Loucy (cell line): ENCODE measurements around the gene MPIG6B.

Source experiments
- H2AFZ ChIP-seq: fragments of 200-600 bp; sonication (generic); 2 replicates; pipeline ENCODE4 v1.6.0; 2016; ENCODE audit warnings: antibody characterized with exemption, mild to moderate bottlenecking, low read length, moderate library complexity
- H3F3A ChIP-seq: fragments of 200-600 bp; 2 replicates; pipeline ENCODE4 v1.6.0; 2016; ENCODE audit warnings: antibody characterized with exemption, low read depth, mild to moderate bottlenecking
- H3K27me3 ChIP-seq: fragments of 200-600 bp; sonication (generic); 2 replicates; pipeline ENCODE4 v1.6.1; 2014; ENCODE audit warnings: low read length, mild to moderate bottlenecking; ENCODE audit not compliant: insufficient read depth, poor library complexity, severe bottlenecking
- H3K36me3 ChIP-seq: fragments of 200-600 bp; sonication (generic); 2 replicates; pipeline ENCODE4 v1.6.1; 2016; ENCODE audit warnings: low read length; ENCODE audit not compliant: insufficient read depth
- H3K4me1 ChIP-seq: fragments of 200-600 bp; sonication (generic); 2 replicates; pipeline ENCODE4 v1.5.1; 2014; ENCODE audit warnings: low read length, mild to moderate bottlenecking; ENCODE audit not compliant: insufficient read depth, poor library complexity, severe bottlenecking
- H3K4me2 ChIP-seq: fragments of 200-600 bp; sonication (generic); 2 replicates; pipeline ENCODE4 v1.6.0; 2014; ENCODE audit warnings: antibody characterized with exemption, low read length, low read depth, mild to moderate bottlenecking; ENCODE audit not compliant: poor library complexity, severe bottlenecking
- H3K4me3 ChIP-seq: fragments of 200-600 bp; sonication (generic); 2 replicates; pipeline ENCODE4 v1.5.1; 2014; ENCODE audit warnings: low read length, mild to moderate bottlenecking, mixed read lengths; ENCODE audit not compliant: poor library complexity, severe bottlenecking
- H3K79me2 ChIP-seq: fragments of 200-600 bp; sonication (generic); 2 replicates; pipeline ENCODE4 v1.6.1; 2014; ENCODE audit warnings: low read length; ENCODE audit not compliant: insufficient read depth
- H3K9ac ChIP-seq: fragments of 200-600 bp; sonication (generic); 2 replicates; pipeline ENCODE4 v1.6.0; 2014; ENCODE audit warnings: mild to moderate bottlenecking, low read depth, low read length, moderate library complexity; ENCODE audit not compliant: poor library complexity, severe bottlenecking
- H3K9me2 ChIP-seq: fragments of 200-600 bp; sonication (generic); replicated peaks from 2 replicates; pipeline ENCODE4 v1.6.1; 2016; ENCODE audit warnings: low read depth, low read length, mixed read lengths
- H3K9me3 ChIP-seq: fragments of 200-600 bp; sonication (generic); 2 replicates; pipeline ENCODE4 v1.6.1; 2014; ENCODE audit warnings: mild to moderate bottlenecking, antibody characterized with exemption, low read length, low read depth; ENCODE audit not compliant: insufficient read depth
- H4K20me1 ChIP-seq: fragments of 200-600 bp; sonication (generic); 2 replicates; pipeline ENCODE4 v1.6.0; 2014; ENCODE audit warnings: antibody characterized with exemption, low read length, mild to moderate bottlenecking; ENCODE audit not compliant: insufficient read depth, poor library complexity, severe bottlenecking
- EZH2phosphoT487 ChIP-seq: fragments of 200-600 bp; IDR thresholded peaks from 2 replicates; pipeline ENCODE4 v1.6.1; 2018; ENCODE audit warnings: antibody characterized with exemption, mild to moderate bottlenecking, moderate library complexity, borderline replicate concordance
- TF ChIP-seq, protein P1 (sequence below): fragments of 200-600 bp; sonication (generic); conservative IDR thresholded peaks from 2 replicates; pipeline ENCODE4 v1.5.1; 2014; ENCODE audit warnings: mild to moderate bottlenecking, antibody characterized with exemption, low read length

MPIG6B gene

DNA sequence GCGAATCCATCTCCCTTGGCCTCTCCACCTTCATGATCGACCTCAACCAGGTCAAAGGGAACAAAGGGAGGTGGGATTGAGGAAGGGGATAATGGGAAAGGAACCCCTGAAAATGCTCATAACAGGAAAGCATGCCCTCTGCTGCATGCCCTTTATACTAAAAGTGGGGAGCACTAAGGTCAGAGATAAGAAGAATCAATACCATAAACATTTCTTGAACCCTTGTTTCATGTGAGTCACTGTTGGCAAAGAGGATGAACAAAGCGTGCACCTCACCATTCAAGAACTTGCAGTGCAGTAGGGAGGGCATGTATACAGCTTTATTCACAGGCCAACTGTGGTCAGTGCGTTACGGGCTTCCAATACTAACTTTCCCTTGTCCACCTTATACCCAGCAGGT is 37.6 kb downstream of the MPIG6B start:
- Histone ChIP-seq H3K79me2 (no peaks in the 10 kb centered on the region), H3K9ac (no peak overlapping the region), H3F3A (no peaks in the 10 kb centered on the region), H3K4me3 (no peak overlapping the region), H3K27me3 (no peaks in the 10 kb centered on the region), H3K36me3 (no peaks in the 10 kb centered on the region; the same call in 1 of the 2 replicates), H3K9me3 (no peaks in the 10 kb centered on the region), H4K20me1 (no peaks in the 10 kb centered on the region), H3K4me2 (no peak overlapping the region), H3K4me1 (peaks cover 12% of the 10 kb centered on the region), H3K9me2 (no peaks in the 10 kb centered on the region), H2AFZ (no peak overlapping the region)
- TF ChIP-seq, protein P1, sequence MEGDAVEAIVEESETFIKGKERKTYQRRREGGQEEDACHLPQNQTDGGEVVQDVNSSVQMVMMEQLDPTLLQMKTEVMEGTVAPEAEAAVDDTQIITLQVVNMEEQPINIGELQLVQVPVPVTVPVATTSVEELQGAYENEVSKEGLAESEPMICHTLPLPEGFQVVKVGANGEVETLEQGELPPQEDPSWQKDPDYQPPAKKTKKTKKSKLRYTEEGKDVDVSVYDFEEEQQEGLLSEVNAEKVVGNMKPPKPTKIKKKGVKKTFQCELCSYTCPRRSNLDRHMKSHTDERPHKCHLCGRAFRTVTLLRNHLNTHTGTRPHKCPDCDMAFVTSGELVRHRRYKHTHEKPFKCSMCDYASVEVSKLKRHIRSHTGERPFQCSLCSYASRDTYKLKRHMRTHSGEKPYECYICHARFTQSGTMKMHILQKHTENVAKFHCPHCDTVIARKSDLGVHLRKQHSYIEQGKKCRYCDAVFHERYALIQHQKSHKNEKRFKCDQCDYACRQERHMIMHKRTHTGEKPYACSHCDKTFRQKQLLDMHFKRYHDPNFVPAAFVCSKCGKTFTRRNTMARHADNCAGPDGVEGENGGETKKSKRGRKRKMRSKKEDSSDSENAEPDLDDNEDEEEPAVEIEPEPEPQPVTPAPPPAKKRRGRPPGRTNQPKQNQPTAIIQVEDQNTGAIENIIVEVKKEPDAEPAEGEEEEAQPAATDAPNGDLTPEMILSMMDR: no peak
- no peak for TF ChIP-seq EZH2phosphoT487

DNA sequence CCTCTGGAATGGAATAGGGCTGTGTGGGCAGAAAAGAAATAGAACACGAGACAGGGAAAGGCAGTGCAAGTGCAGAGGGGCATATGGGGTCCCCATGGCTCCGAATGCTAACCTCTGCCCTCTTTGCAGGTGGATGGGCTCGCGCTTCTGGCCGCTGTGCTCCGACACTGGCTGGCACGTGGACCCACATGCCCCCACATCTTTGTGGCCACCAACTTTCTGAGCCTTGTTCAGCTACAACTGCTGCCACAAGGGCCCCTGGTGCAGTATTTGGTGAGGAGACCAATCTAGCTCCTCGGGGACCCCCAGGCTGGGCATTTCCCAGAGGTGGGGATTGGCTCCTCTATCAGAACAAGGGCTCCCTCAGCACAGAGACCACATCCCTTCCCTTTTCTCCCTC is 38.2 kb downstream of the MPIG6B start:
- H3K27me3 ChIP-seq: no peaks in the 10 kb centered on the region
- H3K4me3 ChIP-seq: no peak overlapping the region
- no peaks in the 10 kb centered on the region for H3K9me2 ChIP-seq
- H3K9me3 ChIP-seq: no peaks in the 10 kb centered on the region
- no peaks in the 10 kb centered on the region for H3F3A ChIP-seq
- H3K79me2 ChIP-seq: no peaks in the 10 kb centered on the region
- TF ChIP-seq, protein P1: no peak
- TF ChIP-seq EZH2phosphoT487: no peak
- no peak overlapping the region for H3K9ac ChIP-seq
- no peaks in the 10 kb centered on the region for H4K20me1 ChIP-seq
- peaks cover 12% of the 10 kb centered on the region for H3K4me1 ChIP-seq
- no peak overlapping the region for H3K4me2 ChIP-seq
- no peak overlapping the region for H2AFZ ChIP-seq
- no peaks in the 10 kb centered on the region; the same call in 1 of the 2 replicates for H3K36me3 ChIP-seq

DNA sequence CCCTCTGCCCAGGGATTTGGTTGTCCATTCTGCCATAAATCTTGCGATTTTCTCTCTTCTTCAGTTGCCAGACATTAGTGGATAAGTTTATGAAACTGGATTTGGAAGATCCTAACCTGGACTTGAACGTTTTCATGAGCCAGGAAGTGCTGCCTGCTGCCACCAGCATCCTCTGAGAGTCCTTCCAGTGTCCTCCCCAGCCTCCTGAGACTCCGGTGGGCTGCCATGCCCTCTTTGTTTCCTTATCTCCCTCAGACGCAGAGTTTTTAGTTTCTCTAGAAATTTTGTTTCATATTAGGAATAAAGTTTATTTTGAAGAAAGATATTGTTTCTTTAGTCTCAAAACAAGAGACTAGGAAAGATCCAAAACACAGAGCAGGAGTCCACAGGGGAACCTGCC is 39.2 kb downstream of the MPIG6B start, which contains the start of gene SAPCD1:
SAPCD1 (plus strand) TSS at position 301 of the 400 bp plus-strand sequence. CDS start 399 bp downstream, outside the sequence.
- Histone ChIP-seq H3K4me2 (no peak within 1 kb of the TSS), H4K20me1 (no peaks in the 10 kb centered on the region), H3F3A (no peaks in the 10 kb centered on the region), H3K4me3 (no peak within 1 kb of the TSS), H3K4me1 (peaks cover 12% of the 10 kb centered on the region), H2AFZ (no peak within 1 kb of the TSS), H3K9ac (no peak within 1 kb of the TSS), H3K36me3 (no peaks in the 10 kb centered on the region; the same call in 1 of the 2 replicates), H3K9me2 (no peaks in the 10 kb centered on the region), H3K27me3 (no peaks in the 10 kb centered on the region), H3K79me2 (no peaks in the 10 kb centered on the region), H3K9me3 (no peaks in the 10 kb centered on the region)
- TF ChIP-seq EZH2phosphoT487: no peak
- TF ChIP-seq, protein P1: no peak
